Endothelial cell of umbilical vein (primary cell): ENCODE data around the gene CBLB. TPM values are rescaled to one million over a fixed set of nuclear protein-coding genes. Genes with fewer than 3 reads are reported as not detected.

Experiments
- BruUV-seq: library from RNA; stranded (reverse); fragments of 400-500 nt; replicated peaks from 2 replicates; lab custom pipeline; 2021; lab: Mats Ljungman, UMichigan
- CTCF ChIA-PET: fragments of 300-600, 350-600 bp; sonication (Branson Sonifier 250); formaldehyde crosslinking; loops from one replicate; lab custom pipeline; 2021; ENCODE audit warnings: antibody characterized with exemption, inconsistent platforms; lab: Charles Lee
- POLR2A ChIA-PET: fragments of 300-600, 350-600 bp; sonication (Branson Sonifier 250); formaldehyde crosslinking; loops from one replicate; lab custom pipeline; 2021; ENCODE audit warnings: antibody characterized with exemption, inconsistent platforms; lab: Charles Lee
- DNase-seq: peaks from one replicate; pipeline ENCODE4 v3.0.0-alpha.2; 2011; ENCODE audit warnings: low read depth, low spot score
- FAIRE-seq: peaks from 2 replicates; lab custom pipeline; 2011; peaks lifted over from hg19 to GRCh38; lab: Jason Lieb, UNC
- H2AFZ ChIP-seq: 2 replicates; pipeline ENCODE4 v1.6.0; 2012; ENCODE audit warnings: low read depth, low read length, control low read depth, inconsistent platforms
- H3K27ac ChIP-seq: 2 replicates; pipeline ENCODE4 v1.5.1; 2011; ENCODE audit warnings: low read depth, mild to moderate bottlenecking, control low read depth, low read length, moderate library complexity; ENCODE audit not compliant: insufficient read depth
- H3K27me3 ChIP-seq, 2 experiments: 2 replicates each; pipeline versions ENCODE4 v1.6.0 to v1.6.1; 2011; ENCODE audit warnings: low read length in 2 of 2, mixed read lengths in 1 of 2; ENCODE audit not compliant: control insufficient read depth in 2 of 2, insufficient read depth in 2 of 2
- H3K36me3 ChIP-seq, 2 experiments: 2 replicates in 1 of 2; 3 replicates in 1 of 2; pipeline ENCODE4 v1.5.1; 2011; ENCODE audit warnings: low read length in 2 of 2, mild to moderate bottlenecking in 1 of 2, moderate library complexity in 1 of 2; ENCODE audit not compliant: control insufficient read depth in 2 of 2, insufficient read depth in 2 of 2; ENCODE audit errors: extremely low read depth in 1 of 2
- H3K4me1 ChIP-seq: 3 replicates; pipeline ENCODE4 v1.5.1; 2011; ENCODE audit warnings: mild to moderate bottlenecking, low read length; ENCODE audit not compliant: control insufficient read depth, insufficient read depth; ENCODE audit errors: extremely low read depth
- H3K4me2 ChIP-seq: 2 replicates; pipeline ENCODE4 v1.6.1; 2011; ENCODE audit warnings: low read length, control low read depth, mixed read lengths; ENCODE audit not compliant: insufficient read depth
- H3K4me3 ChIP-seq, 3 experiments: fragments of 200-600 bp in 1 of 3; sonication (generic), shearing (Covaris generic) in 1 of 3; replicated peaks in 1 of 3; 2 replicates each; pipeline ENCODE4 v1.5.1; 2011 to 2016; ENCODE audit warnings: control low read depth in 3 of 3, low read length in 3 of 3, mild to moderate bottlenecking in 2 of 3, inconsistent platforms in 1 of 3, low read depth in 1 of 3, moderate library complexity in 1 of 3; ENCODE audit not compliant: insufficient read depth in 1 of 3
- H3K79me2 ChIP-seq: 2 replicates; pipeline ENCODE4 v1.6.0; 2012; ENCODE audit warnings: low read length, inconsistent platforms; ENCODE audit not compliant: control insufficient read depth, insufficient read depth
- H3K9ac ChIP-seq: replicated peaks from 2 replicates; pipeline ENCODE3; 2011; ENCODE audit warnings: low read length, control low read depth; ENCODE audit not compliant: insufficient read depth; ENCODE audit errors: extremely low read depth
- H3K9me1 ChIP-seq: replicated peaks from 3 replicates; pipeline ENCODE4 v1.6.0; 2011; ENCODE audit warnings: mild to moderate bottlenecking, low read length; ENCODE audit not compliant: control insufficient read depth, insufficient read depth; ENCODE audit errors: extremely low read depth
- H3K9me3 ChIP-seq: replicated peaks from 2 replicates; pipeline ENCODE4 v1.5.1; 2012; ENCODE audit warnings: low read length, inconsistent platforms; ENCODE audit not compliant: control insufficient read depth, insufficient read depth
- H4K20me1 ChIP-seq: replicated peaks from 2 replicates; pipeline ENCODE3; 2011; ENCODE audit warnings: mild to moderate bottlenecking, low read length; ENCODE audit not compliant: control insufficient read depth, insufficient read depth; ENCODE audit errors: extremely low read depth
- EZH2 ChIP-seq: IDR thresholded peaks from 2 replicates; pipeline ENCODE4 v1.6.1; 2012; ENCODE audit warnings: borderline replicate concordance, low read depth, mild to moderate bottlenecking, moderate library complexity, low read length, inconsistent platforms; ENCODE audit not compliant: severe bottlenecking
- FOS ChIP-seq: IDR thresholded peaks from 2 replicates; pipeline ENCODE4 v1.6.1; 2011; ENCODE audit warnings: mild to moderate bottlenecking, low read length, moderate library complexity, borderline replicate concordance; ENCODE audit not compliant: insufficient read depth
- GATA2 ChIP-seq: IDR thresholded peaks from 2 replicates; pipeline ENCODE4 v1.7.0; 2011; ENCODE audit warnings: low read depth, mild to moderate bottlenecking, moderate library complexity, mixed read lengths, low read length; ENCODE audit not compliant: insufficient read length, insufficient read depth
- JUN ChIP-seq: IDR thresholded peaks from 2 replicates; pipeline ENCODE4 v1.6.1; 2011; ENCODE audit warnings: borderline replicate concordance, low read depth; ENCODE audit not compliant: insufficient read length, insufficient read depth
- MAX ChIP-seq: IDR thresholded peaks from 2 replicates; pipeline ENCODE4 v1.6.1; 2011; ENCODE audit not compliant: insufficient read depth, insufficient read length
- MYC ChIP-seq: IDR thresholded peaks from one replicate; pipeline ENCODE4 v1.6.1; 2011; ENCODE audit warnings: mild to moderate bottlenecking, low read depth, low read length
- POLR2A ChIP-seq: IDR thresholded peaks from 2 replicates; pipeline ENCODE4 v1.6.1; 2012; ENCODE audit warnings: low read depth, mild to moderate bottlenecking, control low read depth, low read length
- POLR2AphosphoS5 ChIP-seq: IDR thresholded peaks from 2 replicates; pipeline ENCODE4 v1.6.1; 2012; ENCODE audit warnings: low read depth, mild to moderate bottlenecking, control low read depth, low read length, moderate library complexity; ENCODE audit not compliant: insufficient read depth
- dilution Hi-C: fragments of 300-500 bp; cut with MboI; formaldehyde crosslinking; loops from one replicate; pipeline ENCODE4 v1.15.0; 2019; ENCODE audit warnings: low sequenced_read_pairs; ENCODE audit not compliant: extremely low pct_ligation_motif_present
- intact Hi-C: fragments of 100-400 bp; cut with micrococcal nuclease; formaldehyde crosslinking; loops from one replicate; pipeline ENCODE4 v1.10.0; 2022
- polyA plus RNA-seq, 4 experiments: library from polyadenylated mRNA; depleted of rRNA in 3 of 4; stranded (reverse) in 3 of 4; unstranded in 1 of 4; fragments of >200 nt; gene quantifications; 2 replicates each; pipeline versions ENCODE4 v1.2.1 to v1.2.3, GENCODE V29; 2011 to 2012; ENCODE audit warnings: missing spikeins in 1 of 4
- total RNA-seq: library from RNA; stranded (reverse); gene quantifications from 2 replicates; pipeline ENCODE4 v1.2.3, GENCODE V29; 2021
- TF ChIP-seq, protein P1 (sequence below), 2 donors: IDR thresholded peaks; 1 replicate in 1 of 2; 2 replicates in 1 of 2; pipeline ENCODE4 v1.5.1; 2011; ENCODE audit warnings: low read length in 2 of 2, mild to moderate bottlenecking in 2 of 2, moderate library complexity in 2 of 2, control low read depth in 1 of 2, inconsistent platforms in 1 of 2, low read depth in 1 of 2; ENCODE audit not compliant: insufficient read depth in 1 of 2; ENCODE audit errors: extremely low read depth in 1 of 2

Gene CBLB
- total and polyA plus RNA-seq, 2 donors (not counting 3 experiments of a cell fraction or from before 2014, with no cell fraction given): 17.8 to 39.6 TPM

- Histone ChIP-seq H4K20me1 (no peaks in the 10 kb centered on the region), H3K36me3 (no peaks in the 10 kb centered on the region), H3K79me2 (no peaks in the 10 kb centered on the region), H3K4me3 (no peak overlapping the region), H3K27me3 (no peaks in the 10 kb centered on the region), H3K9ac (no peak overlapping the region), H3K9me3 (no peaks in the 10 kb centered on the region), H3K27ac (no peak overlapping the region), H3K4me2 (no peak overlapping the region), H3K9me1 (no peaks in the 10 kb centered on the region), H2AFZ (no peak overlapping the region), H3K4me1 (no peaks in the 10 kb centered on the region)
- DNase-seq: no peak
- TF ChIP-seq, protein P1, sequence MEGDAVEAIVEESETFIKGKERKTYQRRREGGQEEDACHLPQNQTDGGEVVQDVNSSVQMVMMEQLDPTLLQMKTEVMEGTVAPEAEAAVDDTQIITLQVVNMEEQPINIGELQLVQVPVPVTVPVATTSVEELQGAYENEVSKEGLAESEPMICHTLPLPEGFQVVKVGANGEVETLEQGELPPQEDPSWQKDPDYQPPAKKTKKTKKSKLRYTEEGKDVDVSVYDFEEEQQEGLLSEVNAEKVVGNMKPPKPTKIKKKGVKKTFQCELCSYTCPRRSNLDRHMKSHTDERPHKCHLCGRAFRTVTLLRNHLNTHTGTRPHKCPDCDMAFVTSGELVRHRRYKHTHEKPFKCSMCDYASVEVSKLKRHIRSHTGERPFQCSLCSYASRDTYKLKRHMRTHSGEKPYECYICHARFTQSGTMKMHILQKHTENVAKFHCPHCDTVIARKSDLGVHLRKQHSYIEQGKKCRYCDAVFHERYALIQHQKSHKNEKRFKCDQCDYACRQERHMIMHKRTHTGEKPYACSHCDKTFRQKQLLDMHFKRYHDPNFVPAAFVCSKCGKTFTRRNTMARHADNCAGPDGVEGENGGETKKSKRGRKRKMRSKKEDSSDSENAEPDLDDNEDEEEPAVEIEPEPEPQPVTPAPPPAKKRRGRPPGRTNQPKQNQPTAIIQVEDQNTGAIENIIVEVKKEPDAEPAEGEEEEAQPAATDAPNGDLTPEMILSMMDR (IDR thresholded peaks at IDR 0.05; ENCODE audit: extremely low read depth in 1 of 2, insufficient read depth in 1 of 2, low read depth in 1 of 2, low read length in 2 of 2): no peak
- no peak for TF ChIP-seq GATA2
- no peak for TF ChIP-seq POLR2A
- no peak for TF ChIP-seq MYC
- TF ChIP-seq MAX: no peak
- TF ChIP-seq JUN: no peak
- no peak for TF ChIP-seq EZH2
- TF ChIP-seq FOS: no peak
- no peak for TF ChIP-seq POLR2AphosphoS5
- dilution Hi-C loops: no loop called here
- intact Hi-C loops: no loop called here
- FAIRE-seq: no peak
- BruUV-seq: no TSS peak
- CTCF ChIA-PET: no interaction called here
- POLR2A ChIA-PET: no interaction called here
Measured at GRCh38 chr3:105639131-105639530, 229.7 kb downstream of the CBLB start.
